Measurements from ENCODE around the gene ADAMTSL4.
A peak's percentile ranks its signal among the peaks of the same experiment; 100 is the strongest.

The ADAMTSL4 gene

DNA sequence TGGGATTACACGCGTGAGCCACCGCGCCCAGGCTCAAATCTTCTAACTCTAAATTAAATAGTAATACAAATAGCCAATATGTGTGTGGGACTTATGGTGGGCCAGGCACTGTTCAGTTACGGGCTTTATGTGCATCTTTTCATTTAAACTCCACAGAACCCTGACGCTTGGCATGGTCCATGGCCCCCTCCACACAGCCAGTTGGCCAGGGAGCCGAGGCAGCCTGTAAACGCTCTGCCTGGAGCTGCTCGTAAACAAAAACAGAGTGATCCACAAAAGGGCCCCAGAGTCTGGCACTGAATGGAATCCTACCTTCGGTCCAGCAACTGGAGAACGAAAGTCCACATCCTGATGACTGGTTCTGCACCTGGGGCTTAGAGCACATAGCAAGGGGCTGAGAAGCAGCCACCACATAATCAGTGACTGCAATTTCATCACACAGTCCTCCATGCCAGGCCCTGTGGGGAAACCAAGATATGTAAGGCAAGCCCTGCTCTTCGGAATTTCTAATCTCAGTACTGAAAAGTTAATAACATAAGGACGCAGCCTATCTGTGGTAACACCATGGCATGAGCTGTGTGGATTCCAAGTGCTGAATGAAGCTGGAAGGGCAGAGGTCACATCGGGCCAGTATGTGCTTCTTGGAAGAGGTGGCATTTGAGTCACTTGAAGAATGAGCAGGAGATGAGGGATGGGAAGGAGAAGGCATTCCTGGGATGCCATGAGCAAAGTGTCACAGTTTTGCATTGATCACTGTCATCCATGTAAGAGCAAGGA lies 13.5 kb upstream of the ADAMTSL4 start:
- no peak for DNase-seq (ENCODE audit: low spot score)

DNA sequence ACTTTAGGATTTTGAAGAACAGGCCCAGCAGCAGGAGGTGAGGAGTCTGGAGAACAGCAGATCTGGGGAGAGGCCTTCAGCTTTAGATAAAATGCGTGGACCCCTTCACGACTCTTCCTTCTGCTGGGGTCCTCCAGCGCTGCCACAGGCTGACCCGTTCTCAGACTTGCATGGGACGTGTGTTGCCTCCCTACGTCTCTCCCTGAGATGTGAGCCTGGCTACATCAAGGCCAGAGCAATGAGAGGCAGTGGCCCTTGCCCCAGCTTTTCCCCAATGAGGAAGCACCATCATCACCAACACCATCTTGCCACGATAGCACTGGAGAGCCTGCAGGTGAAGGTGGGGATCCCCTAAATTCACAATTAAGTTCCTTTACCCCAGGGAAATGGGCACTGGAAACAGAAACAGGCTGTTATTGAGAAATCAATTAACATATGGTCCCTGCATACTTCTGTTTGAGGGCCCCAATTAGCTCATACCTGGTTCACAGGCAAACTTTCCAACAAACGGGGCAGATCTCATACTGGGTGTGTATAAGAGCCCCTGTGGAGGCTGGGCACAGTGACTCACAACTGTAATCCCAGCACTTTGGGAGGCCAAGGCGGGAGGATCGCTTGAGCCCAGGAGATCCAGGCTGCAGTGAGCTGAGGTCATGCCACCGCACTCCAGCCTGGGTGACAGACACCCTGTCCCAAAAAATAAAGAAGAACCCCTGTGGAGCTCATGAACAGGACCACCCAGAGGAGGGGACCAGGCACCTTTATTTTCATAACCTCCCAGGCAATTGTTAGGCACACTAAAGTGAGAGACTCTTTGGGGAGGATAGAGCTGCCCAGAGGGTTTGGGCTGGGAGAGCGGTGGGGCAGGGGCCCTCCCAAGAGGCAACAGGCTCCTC lies 12.1 kb upstream of the ADAMTSL4 start:
- no peak for DNase-seq (ENCODE audit: low spot score)

DNA sequence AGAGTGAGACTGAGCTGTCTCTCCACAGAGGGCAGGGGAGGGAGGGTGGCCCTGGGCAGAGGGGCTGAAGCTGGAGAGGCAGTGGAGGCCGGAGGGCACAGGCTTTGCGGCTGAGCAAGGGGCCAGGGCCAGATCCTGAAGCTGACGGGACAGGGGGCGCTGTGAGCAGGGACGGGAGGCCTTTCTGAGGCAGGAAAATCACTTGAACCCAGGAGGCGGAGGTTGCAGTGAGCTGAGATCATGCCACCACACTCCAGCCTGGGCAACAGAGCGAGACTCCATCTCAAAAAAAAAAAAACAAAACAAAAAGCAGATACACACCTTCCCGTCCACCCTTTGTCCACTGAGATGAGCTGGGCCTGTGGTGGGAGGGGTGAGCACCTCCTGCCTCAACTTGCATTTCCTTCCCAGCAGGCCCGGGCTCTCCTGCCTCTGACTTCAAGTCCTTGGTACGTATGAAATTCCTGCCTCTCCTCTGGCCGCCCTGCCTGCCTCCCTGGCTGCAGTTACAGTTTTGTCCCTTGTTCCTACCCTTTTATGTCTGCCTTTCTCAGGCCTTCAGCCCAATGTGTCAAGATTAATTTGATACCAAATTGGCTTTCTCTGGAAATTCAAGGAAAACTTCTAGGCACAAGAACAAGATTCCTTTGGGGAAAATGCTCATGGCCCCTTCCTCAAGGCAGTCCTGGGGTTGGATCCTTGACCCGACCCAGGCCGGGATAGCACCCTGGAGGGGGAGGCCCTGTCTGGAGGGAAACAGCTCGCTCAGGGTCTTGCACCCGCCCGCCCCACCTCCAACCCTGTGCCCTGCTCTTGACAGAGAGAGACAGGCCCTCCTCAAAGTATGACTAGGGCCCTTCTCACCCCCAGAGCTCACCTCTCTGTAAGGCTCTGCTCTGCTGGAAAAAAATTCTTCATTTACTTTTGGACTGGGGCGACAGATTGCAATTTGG lies 11.2 kb upstream of the ADAMTSL4 start:
- DNase-seq (ENCODE audit: low spot score): no peak

DNA sequence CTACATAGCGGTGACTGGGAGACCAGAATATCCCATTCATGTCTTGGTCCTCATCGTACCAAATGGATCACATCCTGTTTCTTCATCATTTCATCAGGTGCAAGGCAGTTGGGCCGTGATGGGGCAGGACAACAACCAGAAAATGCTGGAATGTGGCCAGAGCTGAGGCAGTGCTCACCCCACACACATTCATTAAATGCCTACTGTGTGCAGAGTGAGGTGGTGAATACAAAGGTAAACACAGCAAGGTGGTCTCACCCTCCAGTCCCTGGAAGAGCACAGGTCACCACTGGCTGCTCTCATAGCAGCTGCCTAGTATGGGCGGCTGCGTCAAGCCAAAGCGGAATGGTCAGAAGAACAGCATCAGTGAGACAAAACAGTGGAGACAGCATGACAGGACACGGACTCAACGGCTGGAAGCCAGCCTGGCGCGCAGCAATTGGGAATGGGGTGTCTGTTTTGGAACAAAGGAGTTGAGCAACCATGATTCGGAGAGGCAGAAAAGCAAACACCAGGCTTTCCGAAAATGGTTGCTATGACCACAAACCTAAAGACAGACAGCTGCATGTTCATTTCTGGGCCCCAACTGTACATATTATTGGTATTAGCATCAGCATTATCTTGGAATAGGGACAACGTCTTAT lies 5.6 kb upstream of the ADAMTSL4 start:
- DNase-seq (ENCODE audit: low spot score): no peak

DNA sequence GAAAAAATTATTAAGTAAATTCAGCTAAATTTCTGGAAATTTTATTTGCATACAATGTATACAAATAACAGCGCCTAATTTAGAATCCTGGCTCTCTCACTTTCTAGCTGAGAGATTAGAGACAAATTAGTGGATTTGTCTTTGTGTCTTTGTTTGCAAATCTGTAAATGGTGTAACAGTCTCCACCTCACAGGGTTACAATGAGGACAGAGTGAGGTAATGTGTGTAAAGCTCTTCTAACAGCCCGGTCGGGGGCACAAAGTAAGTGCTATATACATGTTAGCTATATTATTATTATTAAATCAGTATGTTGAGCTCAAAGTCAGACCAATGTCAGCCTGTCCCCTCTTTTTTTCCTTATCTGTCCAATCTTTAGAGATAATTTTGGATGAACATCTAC lies 5.0 kb upstream of the ADAMTSL4 start:
- no peak for DNase-seq (ENCODE audit: low spot score)

DNA sequence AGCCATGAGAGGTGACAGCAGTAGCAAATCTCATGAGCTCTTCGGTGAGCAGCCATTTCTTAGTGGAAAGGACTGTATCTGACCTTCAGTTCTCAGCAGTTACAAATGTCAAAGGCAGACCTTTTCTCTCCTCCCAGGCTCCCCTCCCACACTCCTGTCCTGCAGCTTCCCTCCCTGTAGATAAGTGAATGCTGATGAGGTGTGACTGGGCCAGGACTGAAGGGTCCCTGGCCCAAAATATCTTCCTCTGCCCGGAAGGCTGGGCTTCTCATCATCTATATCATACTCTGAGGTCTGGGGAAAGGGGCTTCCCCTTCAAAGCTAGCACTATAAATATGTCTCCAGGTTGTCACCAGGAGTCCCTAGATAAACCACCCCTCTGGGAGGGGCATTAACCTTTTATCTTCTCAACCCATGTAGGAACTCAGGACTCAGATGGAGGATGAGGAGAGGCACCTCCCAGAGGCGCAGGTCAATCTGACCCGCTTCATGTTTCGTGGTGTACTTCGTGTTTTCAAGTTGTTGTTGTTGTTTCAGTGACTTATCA lies 3.6 kb upstream of the ADAMTSL4 start:
- DNase-seq (ENCODE audit: low spot score): no peak

DNA sequence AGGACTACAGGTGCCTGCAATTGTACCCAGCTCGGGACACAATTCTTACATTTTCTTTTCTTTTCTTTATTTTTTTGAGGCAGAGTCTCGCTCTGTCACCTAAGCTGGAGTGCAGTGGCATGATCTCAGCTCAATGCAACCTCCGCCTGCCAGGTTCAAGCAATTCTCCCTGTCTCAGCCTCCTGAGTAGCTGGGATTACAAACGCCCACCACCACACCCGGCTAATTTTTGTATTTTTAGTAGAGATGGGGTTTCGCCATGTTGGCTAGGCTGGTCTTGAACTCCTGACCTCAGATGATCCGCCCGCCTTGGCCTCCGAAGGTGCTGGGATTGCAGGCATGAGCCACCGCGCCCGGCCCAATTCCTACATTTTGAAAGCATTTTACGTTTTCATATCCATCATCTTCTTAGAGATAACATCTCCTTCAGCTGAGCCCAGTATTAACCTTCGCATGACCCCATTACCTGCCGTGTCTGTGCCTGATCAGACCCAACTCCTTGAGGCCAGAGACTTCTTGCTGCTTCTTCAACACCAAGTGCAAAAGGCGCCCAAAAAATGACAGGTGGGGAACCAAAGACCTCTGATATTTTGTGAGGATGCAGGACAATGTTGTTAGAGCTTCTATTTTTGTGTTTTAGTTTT lies 2.8 kb upstream of the ADAMTSL4 start:
- no peak for DNase-seq (ENCODE audit: low spot score)

DNA sequence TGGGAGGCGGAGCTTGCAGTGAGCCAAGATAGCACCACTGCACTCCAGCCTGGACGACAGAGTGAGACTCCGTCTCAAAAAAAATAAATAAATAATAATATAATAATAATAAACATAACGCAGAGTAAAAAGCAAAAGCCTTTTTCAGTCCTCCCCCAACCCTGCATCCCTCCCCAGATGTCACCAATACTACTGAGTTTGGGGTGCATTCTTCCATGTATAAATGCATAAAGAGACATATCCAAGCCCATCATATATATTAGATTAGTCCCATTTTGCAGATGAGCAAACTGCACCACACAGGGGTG lies 930 bp upstream of the ADAMTSL4 start:
- DNase-seq (ENCODE audit: low spot score): no peak

DNA sequence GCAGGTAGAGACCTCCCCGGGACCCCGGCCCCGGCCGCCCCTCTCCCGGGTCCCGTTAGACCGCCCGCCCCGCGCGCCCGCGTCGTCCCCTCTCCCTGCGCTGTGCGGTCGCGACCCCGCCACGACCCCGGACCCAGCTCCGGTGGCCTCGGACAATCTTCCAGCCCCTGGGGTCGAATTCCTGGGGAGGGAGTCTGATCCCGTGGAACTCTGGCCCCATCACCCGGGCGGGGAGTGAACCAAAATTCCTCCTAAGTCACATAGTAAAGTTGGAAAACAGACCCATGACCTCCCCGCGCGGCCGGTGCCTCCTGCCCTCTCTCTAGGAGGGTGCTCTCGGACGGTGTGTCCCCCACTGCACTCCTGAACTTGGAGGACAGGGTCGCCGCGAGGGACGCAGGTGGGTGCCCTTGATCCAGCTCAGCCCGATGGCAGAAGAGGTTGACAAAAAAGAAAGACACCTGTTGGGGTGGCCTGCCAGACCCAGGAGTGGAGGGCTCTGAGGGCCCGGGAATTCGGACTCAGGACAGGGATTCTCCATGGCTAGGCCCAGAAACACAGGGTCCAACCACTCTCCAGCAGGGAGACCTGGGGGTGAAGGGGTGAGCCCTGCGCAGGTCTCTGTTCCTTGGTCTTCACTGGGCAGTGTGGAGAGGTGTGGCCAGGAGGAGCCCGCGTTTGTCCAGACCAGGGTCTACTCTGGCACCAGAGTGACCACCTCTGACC lies 451 bp downstream of the ADAMTSL4 start:
- no peak for DNase-seq (ENCODE audit: low spot score)

DNA sequence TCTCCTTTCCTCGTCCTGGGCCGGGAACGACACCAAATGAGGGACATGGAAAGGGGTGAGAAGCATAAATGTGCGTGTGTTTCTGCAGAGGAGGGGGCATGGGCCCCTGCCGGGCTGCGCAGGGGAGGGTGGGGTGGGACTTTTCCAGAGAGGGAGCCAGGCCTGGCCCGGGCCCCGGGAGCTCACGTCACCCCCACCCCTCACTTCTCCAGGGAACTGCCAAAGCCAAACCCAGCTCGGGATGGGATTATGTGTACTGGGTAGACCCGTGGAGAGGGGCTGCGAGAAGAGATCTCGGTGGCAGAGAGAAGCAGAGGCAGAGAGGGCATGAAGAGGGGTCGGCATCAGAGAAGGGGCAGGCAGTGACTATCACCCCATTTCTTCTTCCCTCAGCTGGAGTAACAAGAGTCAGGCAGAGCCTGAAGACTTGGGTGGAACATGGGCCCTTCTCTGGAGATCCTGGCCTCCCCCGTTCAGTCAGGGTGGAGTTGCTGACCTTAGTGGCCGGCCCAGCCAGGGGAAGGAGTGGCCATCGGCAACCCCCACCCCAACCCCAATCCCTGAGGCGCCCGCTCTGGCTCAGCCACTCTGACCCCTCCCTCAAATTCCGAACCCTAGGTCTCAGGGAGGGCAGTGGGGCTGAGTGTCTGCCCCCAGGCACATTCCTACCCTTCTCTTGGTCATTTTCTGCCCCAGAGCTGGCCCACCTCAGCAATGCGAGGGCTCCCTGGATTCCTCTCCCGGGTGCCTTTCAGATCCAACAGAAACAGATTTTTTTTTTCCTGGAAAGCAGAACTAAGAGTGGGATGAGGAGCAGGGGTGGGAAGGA lies 1.2 kb downstream of the ADAMTSL4 start:
- DNase-seq (ENCODE audit: low spot score): no peak

DNA sequence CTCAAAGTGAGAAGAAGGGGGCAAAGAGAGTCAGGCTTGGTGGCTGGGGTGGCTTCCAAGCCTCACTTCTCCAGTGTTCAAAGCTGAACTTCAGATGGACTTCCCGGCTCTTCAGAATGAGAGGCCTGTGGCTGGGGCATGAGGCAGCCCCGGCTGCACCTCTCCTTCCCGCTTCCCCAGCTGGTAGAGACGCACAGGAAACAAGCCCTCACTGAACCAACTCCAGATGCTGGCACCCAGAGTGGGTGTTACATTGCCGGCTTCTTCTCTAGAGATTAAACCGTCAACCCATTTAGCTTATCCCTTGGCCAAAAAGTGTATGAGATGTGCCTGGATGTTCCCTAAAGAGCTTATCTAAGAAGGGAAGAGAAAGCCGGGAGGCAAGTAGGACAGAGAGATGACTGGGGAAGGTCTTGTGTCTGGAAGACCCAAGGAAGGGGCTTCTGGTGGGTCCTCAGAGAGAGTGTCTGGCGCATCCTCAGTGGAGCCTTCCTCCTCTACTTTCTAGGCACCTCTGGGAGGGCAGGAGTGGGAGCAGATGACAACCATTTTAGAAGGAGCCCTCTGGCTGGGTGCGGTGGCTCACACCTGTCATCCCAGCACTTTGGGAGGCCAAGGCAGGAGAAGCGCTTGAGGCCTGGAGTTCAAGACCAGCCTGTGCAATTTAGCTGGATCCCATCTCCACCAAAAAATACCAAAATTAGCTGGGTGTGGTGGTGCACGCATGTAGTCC lies 2.0 kb downstream of the ADAMTSL4 start:
- DNase-seq (ENCODE audit: low spot score): no peak

DNA sequence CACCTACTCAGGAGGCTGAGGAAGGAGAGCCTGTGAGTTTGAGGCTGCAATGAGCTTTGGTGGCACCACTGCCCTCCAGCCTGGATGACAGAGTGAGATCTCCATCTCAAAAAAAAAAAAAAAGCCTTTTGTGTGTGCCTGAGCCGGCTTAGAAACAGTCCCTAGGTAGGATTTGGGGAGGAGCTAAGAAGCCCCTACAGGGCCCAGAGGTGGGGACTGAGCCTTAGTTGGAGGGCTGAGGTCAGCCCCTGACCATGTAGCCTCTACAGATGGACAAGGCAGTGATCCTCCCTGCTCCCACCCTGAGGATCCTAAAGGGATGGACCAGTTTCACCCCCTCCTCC lies 2.5 kb downstream of the ADAMTSL4 start:
- no peak for DNase-seq (ENCODE audit: low spot score)

DNA sequence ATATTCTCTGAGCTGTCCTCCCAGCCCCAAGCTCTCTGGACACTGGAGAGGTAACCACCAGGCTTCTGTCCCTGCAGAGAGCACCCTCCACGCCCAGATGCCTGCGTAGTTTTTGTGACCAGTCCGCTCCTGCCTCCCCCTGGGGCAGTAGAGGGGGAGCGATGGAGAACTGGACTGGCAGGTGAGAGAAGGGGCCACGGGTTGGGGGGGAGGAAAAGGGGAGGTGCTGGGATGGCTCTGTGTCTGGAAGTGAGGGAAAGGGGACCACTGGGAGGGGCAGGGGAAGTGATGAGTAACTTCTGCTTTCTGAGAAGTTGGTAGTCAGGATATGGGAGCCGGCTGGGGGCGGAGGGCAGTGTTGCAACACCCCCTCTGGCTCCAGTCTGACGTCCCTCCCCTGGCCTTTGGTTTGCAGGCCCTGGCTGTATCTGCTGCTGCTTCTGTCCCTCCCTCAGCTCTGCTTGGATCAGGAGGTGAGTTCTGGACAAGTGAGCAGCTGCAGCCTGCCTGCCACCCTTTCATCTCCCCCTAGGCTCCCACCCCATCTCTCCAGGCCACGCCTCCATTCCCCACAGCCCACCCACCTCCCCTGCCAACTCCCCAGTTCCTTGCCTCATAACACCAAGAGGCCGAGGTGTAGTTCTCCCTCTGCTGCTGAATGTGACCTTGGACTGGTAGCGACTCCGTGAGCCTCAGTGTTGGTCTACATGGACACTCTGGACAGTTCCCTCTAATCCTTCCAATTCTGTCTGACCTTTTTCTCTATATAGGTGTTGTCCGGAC lies 3.1 kb downstream of the ADAMTSL4 start:
- peak; percentile 77 for DNase-seq (ENCODE audit: low spot score)

DNA sequence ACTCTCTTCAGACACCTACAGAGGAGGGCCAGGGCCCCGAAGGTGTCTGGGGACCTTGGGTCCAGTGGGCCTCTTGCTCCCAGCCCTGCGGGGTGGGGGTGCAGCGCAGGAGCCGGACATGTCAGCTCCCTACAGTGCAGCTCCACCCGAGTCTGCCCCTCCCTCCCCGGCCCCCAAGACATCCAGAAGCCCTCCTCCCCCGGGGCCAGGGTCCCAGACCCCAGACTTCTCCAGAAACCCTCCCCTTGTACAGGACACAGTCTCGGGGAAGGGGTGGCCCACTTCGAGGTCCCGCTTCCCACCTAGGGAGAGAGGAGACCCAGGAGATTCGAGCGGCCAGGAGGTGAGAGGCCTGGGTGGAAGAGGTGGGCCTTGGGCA lies 3.7 kb downstream of the ADAMTSL4 start:
- no peak for DNase-seq (ENCODE audit: low spot score)

DNA sequence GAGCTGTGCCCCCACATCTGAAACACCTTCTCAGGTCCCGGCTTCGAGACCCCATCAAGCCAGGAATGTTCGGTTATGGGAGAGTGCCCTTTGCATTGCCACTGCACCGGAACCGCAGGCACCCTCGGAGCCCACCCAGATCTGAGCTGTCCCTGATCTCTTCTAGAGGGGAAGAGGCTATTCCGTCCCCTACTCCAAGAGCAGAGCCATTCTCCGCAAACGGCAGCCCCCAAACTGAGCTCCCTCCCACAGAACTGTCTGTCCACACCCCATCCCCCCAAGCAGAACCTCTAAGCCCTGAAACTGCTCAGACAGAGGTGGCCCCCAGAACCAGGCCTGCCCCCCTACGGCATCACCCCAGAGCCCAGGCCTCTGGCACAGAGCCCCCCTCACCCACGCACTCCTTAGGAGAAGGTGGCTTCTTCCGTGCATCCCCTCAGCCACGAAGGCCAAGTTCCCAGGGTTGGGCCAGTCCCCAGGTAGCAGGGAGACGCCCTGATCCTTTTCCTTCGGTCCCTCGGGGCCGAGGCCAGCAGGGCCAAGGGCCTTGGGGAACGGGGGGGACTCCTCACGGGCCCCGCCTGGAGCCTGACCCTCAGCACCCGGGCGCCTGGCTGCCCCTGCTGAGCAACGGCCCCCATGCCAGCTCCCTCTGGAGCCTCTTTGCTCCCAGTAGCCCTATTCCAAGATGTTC lies 4.3 kb downstream of the ADAMTSL4 start:
- DNase-seq (ENCODE audit: low spot score): no peak

DNA sequence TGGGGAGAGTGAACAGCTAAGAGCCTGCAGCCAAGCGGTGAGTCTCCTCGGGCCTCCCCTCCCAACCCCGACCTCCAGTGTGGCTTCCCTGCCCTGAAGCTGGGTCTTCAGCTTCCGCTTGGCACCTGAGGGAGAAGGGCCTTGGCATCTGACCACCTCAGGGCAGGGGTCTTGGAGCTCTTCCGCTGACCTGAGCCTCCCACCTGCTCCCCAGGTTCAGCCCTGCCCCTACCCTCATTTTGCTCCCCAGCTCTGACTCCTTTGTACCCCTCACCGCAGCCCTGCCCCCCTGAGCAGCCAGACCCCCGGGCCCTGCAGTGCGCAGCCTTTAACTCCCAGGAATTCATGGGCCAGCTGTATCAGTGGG lies 4.9 kb downstream of the ADAMTSL4 start:
- no peak for DNase-seq (ENCODE audit: low spot score)

DNA sequence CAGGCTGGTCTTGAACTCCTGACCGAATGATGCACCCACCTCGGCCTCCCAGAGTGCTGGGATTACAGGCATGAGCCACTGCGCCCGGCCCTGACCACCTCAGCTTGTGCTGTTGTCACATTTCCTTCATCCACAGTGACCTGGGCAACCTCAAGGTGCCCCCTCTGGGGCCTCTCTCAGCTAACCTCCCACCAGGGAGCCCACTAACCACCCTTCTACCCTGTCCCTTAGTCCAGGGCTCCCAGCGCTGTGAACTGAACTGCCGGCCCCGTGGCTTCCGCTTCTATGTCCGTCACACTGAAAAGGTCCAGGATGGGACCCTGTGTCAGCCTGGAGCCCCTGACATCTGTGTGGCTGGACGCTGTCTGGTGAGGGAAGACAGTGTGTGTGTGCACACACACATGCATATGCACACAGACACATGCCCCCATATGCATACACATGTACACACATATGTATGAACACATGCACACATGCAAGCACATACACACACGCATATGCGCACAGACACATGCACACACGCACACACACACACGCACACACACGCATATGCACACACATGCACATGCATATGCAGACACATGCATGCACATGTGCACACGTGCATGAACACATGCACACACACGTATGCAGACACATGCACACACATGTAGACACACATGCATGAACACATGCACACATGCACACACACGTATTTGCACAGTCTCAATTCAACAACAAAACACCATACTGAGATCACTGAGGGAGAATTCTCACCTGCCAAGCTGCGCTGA lies 6.2 kb downstream of the ADAMTSL4 start:
- DNase-seq (ENCODE audit: low spot score): no peak

Measured in Ammon's horn (tissue), 1 donor.